H1 (cell line): ENCODE data around the gene VPS26A. TPM values are rescaled to one million over a fixed set of nuclear protein-coding genes. Genes with fewer than 3 reads are reported as not detected.

Experiments
- CTCF ChIA-PET: fragments of 300-600 bp; sonication (Branson Sonifier 250); formaldehyde crosslinking; loops from one replicate; lab custom pipeline; 2021; ENCODE audit not compliant: partially characterized antibody; lab: Charles Lee
- POLR2A ChIA-PET: fragments of 300-600 bp; sonication (Branson Sonifier 250); formaldehyde crosslinking; loops from one replicate; lab custom pipeline; 2021; ENCODE audit warnings: inconsistent platforms; ENCODE audit not compliant: partially characterized antibody; lab: Charles Lee
- DNase-seq, 2 experiments: peaks; one replicate each; pipeline versions ENCODE4 v3.0.0 to v3.0.0-alpha.2; 2010 to 2022; ENCODE audit warnings: low spot score in 2 of 2, low read depth in 1 of 2, mixed read lengths in 1 of 2
- FAIRE-seq: peaks from 2 replicates; lab custom pipeline; 2011; peaks lifted over from hg19 to GRCh38; lab: Jason Lieb, UNC
- H2AFZ ChIP-seq: 2 replicates; pipeline ENCODE4 v1.8.1; 2012; ENCODE audit warnings: low read length, inconsistent platforms
- H2AK5ac ChIP-seq: 2 replicates; pipeline ENCODE4 v1.6.1; 2013; ENCODE audit warnings: low read depth, low read length
- H2BK120ac ChIP-seq: replicated peaks from 2 replicates; pipeline ENCODE3; 2013; ENCODE audit warnings: low read depth, low read length, inconsistent platforms
- H2BK12ac ChIP-seq: 2 replicates; pipeline ENCODE4 v1.6.1; 2013; ENCODE audit warnings: low read depth, low read length
- H2BK15ac ChIP-seq: 2 replicates; pipeline ENCODE4 v1.6.1; 2013; ENCODE audit warnings: low read length
- H2BK20ac ChIP-seq: 2 replicates; pipeline ENCODE4 v1.6.1; 2013; ENCODE audit warnings: low read length
- H2BK5ac ChIP-seq: 2 replicates; pipeline ENCODE4 v1.6.1; 2013; ENCODE audit warnings: low read depth, low read length
- H3K14ac ChIP-seq: 2 replicates; pipeline ENCODE4 v1.6.1; 2013; ENCODE audit warnings: inconsistent platforms; ENCODE audit not compliant: insufficient read length
- H3K18ac ChIP-seq: 2 replicates; pipeline ENCODE4 v1.6.1; 2013; ENCODE audit warnings: low read length; ENCODE audit errors: extremely low read depth
- H3K23ac ChIP-seq: 2 replicates; pipeline ENCODE4 v1.6.1; 2013; ENCODE audit warnings: inconsistent platforms; ENCODE audit not compliant: insufficient read length
- H3K23me2 ChIP-seq: 2 replicates; pipeline ENCODE4 v1.6.1; 2013; ENCODE audit warnings: low read depth, low read length
- H3K27ac ChIP-seq: 2 replicates; pipeline ENCODE4 v1.6.1; 2011; ENCODE audit warnings: low read depth, low read length, inconsistent platforms
- H3K27me3 ChIP-seq, 4 experiments: replicated peaks in 1 of 4; 1 replicate in 1 of 4; 2 replicates in 3 of 4; pipeline versions ENCODE4 v1.6.1 to v1.8.1; 2011 to 2013; ENCODE audit warnings: low read length in 3 of 4, mild to moderate bottlenecking in 3 of 4, inconsistent platforms in 2 of 4, mixed read lengths in 2 of 4, moderate library complexity in 1 of 4; ENCODE audit not compliant: control insufficient read depth in 3 of 4, insufficient read depth in 3 of 4; ENCODE audit errors: extremely low read depth in 1 of 4
- H3K36me3 ChIP-seq, 4 experiments: 2 replicates each; pipeline versions ENCODE4 v1.6.1 to v1.8.1; 2011 to 2013; ENCODE audit warnings: mild to moderate bottlenecking in 4 of 4, low read length in 3 of 4, moderate library complexity in 2 of 4, control low read depth in 1 of 4, inconsistent platforms in 1 of 4; ENCODE audit not compliant: insufficient read depth in 4 of 4, control insufficient read depth in 2 of 4
- H3K4ac ChIP-seq: replicated peaks from 2 replicates; pipeline ENCODE3; 2013; ENCODE audit warnings: low read length, low read depth, mixed read lengths, inconsistent platforms; ENCODE audit not compliant: insufficient read length
- H3K4me1 ChIP-seq, 4 experiments: replicated peaks in 1 of 4; 1 replicate in 1 of 4; 2 replicates in 3 of 4; pipeline versions ENCODE4 v1.6.1 to v1.8.1; 2011 to 2013; ENCODE audit warnings: low read length in 3 of 4, inconsistent platforms in 2 of 4, mixed read lengths in 1 of 4; ENCODE audit not compliant: insufficient read depth in 4 of 4, control insufficient read depth in 3 of 4
- H3K4me2 ChIP-seq, 2 experiments: 2 replicates each; pipeline versions ENCODE4 v1.6.1 to v1.8.1; 2011 to 2013; ENCODE audit warnings: low read depth in 2 of 2, low read length in 2 of 2, control low read depth in 1 of 2, inconsistent platforms in 1 of 2, mild to moderate bottlenecking in 1 of 2; ENCODE audit not compliant: insufficient read depth in 1 of 2
- H3K4me3 ChIP-seq, 4 experiments: fragments of 200-600, 300-600 bp in 1 of 4; sonication (generic), shearing (Covaris generic), sonication (Bioruptor Twin) in 1 of 4; 2 replicates each; pipeline versions ENCODE4 v1.5.1 to v1.8.1; 2011 to 2016; ENCODE audit warnings: low read length in 4 of 4, low read depth in 3 of 4, control low read depth in 2 of 4, inconsistent platforms in 2 of 4, mild to moderate bottlenecking in 2 of 4, mixed read lengths in 1 of 4, moderate library complexity in 1 of 4; ENCODE audit not compliant: insufficient read depth in 2 of 4; ENCODE audit errors: extremely low read depth in 1 of 4
- H3K56ac ChIP-seq: replicated peaks from 2 replicates; pipeline ENCODE3; 2013; ENCODE audit warnings: low read depth, mild to moderate bottlenecking, mixed read lengths, low read length, inconsistent platforms; ENCODE audit not compliant: insufficient read length
- H3K79me1 ChIP-seq: 2 replicates; pipeline ENCODE4 v1.6.1; 2013; ENCODE audit warnings: low read depth, low read length, control low read depth
- H3K79me2 ChIP-seq, 2 experiments: 2 replicates each; pipeline versions ENCODE4 v1.6.1 to v1.8.1; 2012 to 2013; ENCODE audit warnings: low read length in 2 of 2, mild to moderate bottlenecking in 2 of 2, inconsistent platforms in 1 of 2; ENCODE audit not compliant: insufficient read depth in 2 of 2, control insufficient read depth in 1 of 2
- H3K9ac ChIP-seq, 4 experiments: replicated peaks in 1 of 4; 1 replicate in 1 of 4; 2 replicates in 3 of 4; pipeline versions ENCODE4 v1.6.1 to v1.8.1; 2011 to 2013; ENCODE audit warnings: low read depth in 3 of 4, low read length in 3 of 4, control low read depth in 2 of 4, mild to moderate bottlenecking in 2 of 4, moderate library complexity in 2 of 4, inconsistent platforms in 1 of 4; ENCODE audit errors: extremely low read depth in 1 of 4
- H3K9me3 ChIP-seq, 2 experiments: 2 replicates each; pipeline versions ENCODE4 v1.6.1 to v1.8.1; 2012 to 2013; ENCODE audit warnings: mild to moderate bottlenecking in 2 of 2, moderate library complexity in 2 of 2, control low read depth in 1 of 2, inconsistent platforms in 1 of 2, low read depth in 1 of 2, low read length in 1 of 2, mixed read lengths in 1 of 2; ENCODE audit not compliant: insufficient read depth in 2 of 2
- H4K20me1 ChIP-seq, 2 experiments: replicated peaks in 1 of 2; 2 replicates each; pipeline versions ENCODE3 to v1.8.1; 2011 to 2013; ENCODE audit warnings: inconsistent platforms in 2 of 2, low read length in 2 of 2, mild to moderate bottlenecking in 1 of 2; ENCODE audit not compliant: insufficient read depth in 2 of 2, control insufficient read depth in 1 of 2
- H4K5ac ChIP-seq: 2 replicates; pipeline ENCODE4 v1.6.1; 2013; ENCODE audit warnings: low read length, low read depth, mixed read lengths, inconsistent platforms; ENCODE audit not compliant: insufficient read length
- H4K8ac ChIP-seq: 2 replicates; pipeline ENCODE4 v1.8.0; 2013; ENCODE audit warnings: mild to moderate bottlenecking, moderate library complexity, low read length, inconsistent platforms; ENCODE audit not compliant: insufficient read depth; ENCODE audit errors: extremely low read depth
- H4K91ac ChIP-seq: replicated peaks from 2 replicates; pipeline ENCODE3; 2013; ENCODE audit warnings: low read length, mixed read lengths, inconsistent platforms; ENCODE audit not compliant: insufficient read length
- ASH2L ChIP-seq: fragments of 200-600, 300-600 bp; sonication (generic); IDR thresholded peaks from one replicate; pipeline ENCODE4 v1.7.1; 2017; ENCODE audit warnings: low read length
- CBX5 ChIP-seq: fragments of 300-800, 300-1000 bp; sonication (generic); IDR thresholded peaks from 2 replicates; pipeline ENCODE4 v1.7.1; 2016; ENCODE audit warnings: antibody characterized with exemption, low read length, low read depth
- HDAC6 ChIP-seq: IDR thresholded peaks from one replicate; pipeline ENCODE4 v1.7.1; 2012; ENCODE audit warnings: low read depth, mild to moderate bottlenecking, inconsistent platforms, low read length, moderate library complexity
- KDM4A ChIP-seq: IDR thresholded peaks from one replicate; pipeline ENCODE4 v1.7.1; 2012; ENCODE audit warnings: low read depth, mild to moderate bottlenecking, moderate library complexity, low read length, inconsistent platforms; ENCODE audit not compliant: severe bottlenecking
- NANOG ChIP-seq: IDR thresholded peaks from 2 replicates; pipeline ENCODE4 v1.6.1; 2011; ENCODE audit warnings: low read length, low read depth, mild to moderate bottlenecking, inconsistent platforms; ENCODE audit not compliant: insufficient read depth, poor library complexity, severe bottlenecking
- POLR2AphosphoS5 ChIP-seq: IDR thresholded peaks from 2 replicates; pipeline ENCODE4 v1.6.1; 2011; ENCODE audit warnings: low read depth, low read length
- POU5F1 ChIP-seq: IDR thresholded peaks from 2 replicates; pipeline ENCODE4 v1.6.1; 2011; ENCODE audit warnings: low read depth, mild to moderate bottlenecking, low read length, moderate library complexity
- SIN3A ChIP-seq, 2 experiments: IDR thresholded peaks in 1 of 2; conservative IDR thresholded peaks in 1 of 2; 2 replicates each; pipeline ENCODE4 v1.6.1; 2011 to 2012; ENCODE audit warnings: low read length in 2 of 2, improper control_type of control experiment in 1 of 2, low read depth in 1 of 2, mild to moderate bottlenecking in 1 of 2
- SRF ChIP-seq: IDR thresholded peaks from 2 replicates; pipeline ENCODE4 v1.6.1; 2011; ENCODE audit warnings: mild to moderate bottlenecking, low read depth, low read length, moderate library complexity
- TBP ChIP-seq: IDR thresholded peaks from 2 replicates; pipeline ENCODE4 v1.6.1; 2011; ENCODE audit warnings: low read depth, low read length, improper control_type of control experiment
- TEAD4 ChIP-seq: IDR thresholded peaks from 2 replicates; pipeline ENCODE4 v1.6.1; 2012; ENCODE audit warnings: low read depth, low read length, inconsistent platforms, mixed read lengths
- WGBS, 2 experiments: shearing (Covaris generic) in 1 of 2; methylation state at CpG; one replicate each; pipeline versions ENCODE4 v1.1.6 to v1.1.7; 2013 to 2015; ENCODE audit warnings: low lambda C conversion rate in 2 of 2, mixed read lengths in 2 of 2, inconsistent platforms in 1 of 2, low coverage in 1 of 2, missing lambda C conversion rate in 1 of 2; ENCODE audit not compliant: insufficient replicate concordance in 2 of 2, insufficient coverage in 1 of 2, insufficient read length in 1 of 2; ENCODE audit errors: extremely low coverage in 1 of 2, missing lambda C conversion rate in 1 of 2; 5-methylcytosine and 5-hydroxymethylcytosine counted together
- polyA plus RNA-seq, 7 experiments: library from polyadenylated mRNA; depleted of rRNA in 3 of 7; stranded (reverse) in 5 of 7; unstranded in 2 of 7; fragments of >200 nt in 5 of 7; fragments of 200-250 nt in 2 of 7; gene quantifications; 1 replicate in 5 of 7; 2 replicates in 1 of 7; 4 replicates in 1 of 7; pipeline versions ENCODE4 v1.2.1 to v1.2.3, GENCODE V29; 2011 to 2013; ENCODE audit warnings: missing spikeins in 2 of 7, mixed read lengths in 2 of 7
- total RNA-seq: library from RNA; stranded (reverse); fragmentation: NEBNext Ultra II Directional; extraction: Animal tissue kit (Norgen Biotek cat#: 25700); gene quantifications from 2 replicates; pipeline ENCODE4 v1.2.1, GENCODE V29; 2021

The VPS26A gene
- total and polyA plus RNA-seq, 2 of the 8 experiments (the other 6 are each of a cell fraction or from before 2014, with no cell fraction given) = 10.7 to 44.8 TPM

GRCh38 chr10:69181433-69181832 lies 57.5 kb downstream of the VPS26A start:
- no peak overlapping the region for H2AFZ ChIP-seq
- peak overlapping the region; percentile 12 to 99 (median 90); a peak in 6 of 8 replicates for H3K4me3 ChIP-seq
- H3K23ac ChIP-seq = no peak overlapping the region
- peaks cover 2 to 10% (median 4%) of the 10 kb centered on the region in 4 experiments; a peak in 5 of 8 replicates for H3K36me3 ChIP-seq
- no peaks in the 10 kb centered on the region for H3K9me3 ChIP-seq
- ChIA-PET CTCF (no interaction called here), POLR2A (no interaction called here)
- peaks cover 7% of the 10 kb centered on the region for H3K23me2 ChIP-seq
- H2BK15ac ChIP-seq = no peak overlapping the region
- H3K4me2 ChIP-seq = peak overlapping the region; percentile 53 to 84; a peak in 3 of 4 replicates
- no peak overlapping the region for H3K4ac ChIP-seq
- H2BK120ac ChIP-seq = no peak overlapping the region
- WGBS, 2 experiments = 75% methylated on average over 1 of the region's 1 CpG; no CpG with 5 or more reads in 1 of the 2 experiments
- peaks cover 4 to 11% of the 10 kb centered on the region in 2 experiments for H4K20me1 ChIP-seq
- H3K9ac ChIP-seq = no peak overlapping the region; a peak in 2 of 7 replicates
- H3K79me1 ChIP-seq = no peaks in the 10 kb centered on the region; the same call in none of the 2 replicates
- FAIRE-seq = no peak
- TF ChIP-seq HDAC6 (no peak), SRF (no peak), POU5F1 (no peak), NANOG (no peak), ASH2L (no peak), TEAD4 (no peak), SIN3A (conservative IDR thresholded peaks at IDR 0.05 in 1 of 2, IDR thresholded peaks at IDR 0.05 in 1 of 2; ENCODE audit: low read depth in 1 of 2, low read length in 2 of 2) (no peak), KDM4A (no peak), POLR2AphosphoS5 (no peak), TBP (no peak), CBX5 (no peak)
- H3K27ac ChIP-seq = no peak overlapping the region
- H2BK20ac ChIP-seq = no peak overlapping the region
- H4K8ac ChIP-seq = no peak overlapping the region
- H3K18ac ChIP-seq = no peak overlapping the region
- H3K79me2 ChIP-seq = peaks cover 21 to 55% of the 10 kb centered on the region in 2 experiments
- no peak overlapping the region for H4K5ac ChIP-seq
- H3K56ac ChIP-seq = no peak overlapping the region
- H3K27me3 ChIP-seq = no peaks in the 10 kb centered on the region
- no peak overlapping the region for H4K91ac ChIP-seq
- H3K4me1 ChIP-seq = peaks cover 0 to 10% (median 2%) of the 10 kb centered on the region in 4 experiments; a peak in 5 of 7 replicates
- H3K14ac ChIP-seq = no peak overlapping the region
- H2BK5ac ChIP-seq = no peak overlapping the region
- no peak overlapping the region for H2AK5ac ChIP-seq
- no peak for DNase-seq
- no peak overlapping the region for H2BK12ac ChIP-seq
